Daoy (cell line): Measurements from ENCODE around the gene UGT1A6. TPM values are rescaled to one million over a fixed set of nuclear protein-coding genes. Genes with fewer than 3 reads are reported as not detected.
A peak's percentile ranks its signal among the peaks of the same experiment; 100 is the strongest.

ENCODE experiments used
- DNase-seq: peaks from one replicate; pipeline ENCODE4 v3.0.0-alpha.2; 2015; ENCODE audit warnings: low read depth
- total RNA-seq: library from RNA; depleted of rRNA; stranded (reverse); fragments of >200 nt; shearing (Covaris generic); gene quantifications from 2 replicates; pipeline ENCODE4 v1.2.3, GENCODE V29; 2014

The UGT1A6 gene
- total RNA-seq, 1 experiment from 2014 or later: not detected

DNA sequence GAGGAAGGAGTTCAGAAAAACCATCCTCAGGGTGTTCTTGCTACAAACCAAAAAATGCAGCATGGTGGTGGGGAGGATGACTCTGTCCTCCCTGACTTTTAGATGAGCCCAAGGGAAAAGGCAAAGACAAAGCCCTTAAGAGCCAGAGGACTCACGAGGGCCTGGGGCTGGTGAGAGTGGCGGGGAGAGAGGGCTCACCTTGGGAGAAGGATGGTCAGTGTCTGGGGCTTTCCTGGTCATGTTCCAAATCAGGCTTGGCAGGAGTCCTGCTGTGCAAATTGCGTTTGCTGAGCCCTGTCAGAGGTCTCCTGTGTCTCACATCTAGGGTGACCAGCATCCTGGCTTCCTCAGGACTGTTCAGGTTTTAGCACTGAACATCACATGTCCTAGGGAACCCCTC, 72.1 kb downstream of the UGT1A6 start:
- DNase-seq: peak; percentile 52

DNA sequence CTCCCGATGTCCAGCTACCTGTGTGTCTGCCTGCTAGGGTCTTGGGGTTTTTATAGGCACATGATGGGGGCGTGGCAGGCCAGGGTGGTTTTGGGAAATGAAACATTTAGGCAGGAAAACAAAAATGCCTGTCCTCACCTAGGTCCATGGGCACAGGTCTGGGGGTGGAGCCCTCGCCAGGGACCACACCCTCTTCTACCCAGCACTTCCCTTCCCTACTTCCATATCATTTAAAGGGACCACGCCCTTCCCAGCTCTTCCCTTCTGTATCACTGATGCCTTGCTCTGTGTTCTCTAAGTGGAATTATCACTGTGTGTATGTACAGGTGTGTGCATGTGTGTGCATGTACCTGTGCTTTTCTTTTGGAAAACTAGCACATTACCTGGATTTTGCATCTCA, 73.7 kb downstream of the UGT1A6 start:
- no peak for DNase-seq

DNA sequence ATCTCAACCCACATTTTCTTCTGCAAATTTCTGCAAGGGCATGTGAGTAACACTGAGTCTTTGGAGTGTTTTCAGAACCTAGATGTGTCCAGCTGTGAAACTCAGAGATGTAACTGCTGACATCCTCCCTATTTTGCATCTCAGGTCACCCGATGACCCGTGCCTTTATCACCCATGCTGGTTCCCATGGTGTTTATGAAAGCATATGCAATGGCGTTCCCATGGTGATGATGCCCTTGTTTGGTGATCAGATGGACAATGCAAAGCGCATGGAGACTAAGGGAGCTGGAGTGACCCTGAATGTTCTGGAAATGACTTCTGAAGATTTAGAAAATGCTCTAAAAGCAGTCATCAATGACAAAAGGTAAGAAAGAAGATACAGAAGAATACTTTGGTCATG, 75.4 kb downstream of the UGT1A6 start:
- DNase-seq: no peak

DNA sequence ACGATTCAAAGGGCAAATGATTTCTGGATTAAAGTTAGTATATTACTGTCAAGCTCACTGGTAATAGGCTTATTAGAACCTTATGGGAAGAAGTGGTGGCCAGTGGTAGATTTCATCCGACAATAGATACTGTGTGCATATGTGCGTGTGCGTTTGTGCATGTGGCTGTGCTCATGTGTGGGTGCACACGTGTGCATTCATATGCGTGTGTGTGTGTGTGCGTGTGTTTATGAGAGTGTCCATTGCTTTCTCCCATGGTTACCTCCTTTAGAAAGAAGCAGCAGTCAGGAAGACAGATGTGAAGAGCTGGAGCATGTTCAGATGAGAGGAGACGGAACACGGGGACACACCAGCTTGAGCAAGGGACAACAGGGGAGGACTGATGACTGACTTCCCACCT, 76.6 kb downstream of the UGT1A6 start:
- no peak for DNase-seq

DNA sequence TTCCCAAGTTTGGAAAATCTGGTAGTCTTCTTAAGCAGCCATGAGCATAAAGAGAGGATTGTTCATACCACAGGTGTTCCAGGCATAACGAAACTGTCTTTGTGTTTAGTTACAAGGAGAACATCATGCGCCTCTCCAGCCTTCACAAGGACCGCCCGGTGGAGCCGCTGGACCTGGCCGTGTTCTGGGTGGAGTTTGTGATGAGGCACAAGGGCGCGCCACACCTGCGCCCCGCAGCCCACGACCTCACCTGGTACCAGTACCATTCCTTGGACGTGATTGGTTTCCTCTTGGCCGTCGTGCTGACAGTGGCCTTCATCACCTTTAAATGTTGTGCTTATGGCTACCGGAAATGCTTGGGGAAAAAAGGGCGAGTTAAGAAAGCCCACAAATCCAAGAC, 79.5 kb downstream of the UGT1A6 start:
- no peak for DNase-seq

DNA sequence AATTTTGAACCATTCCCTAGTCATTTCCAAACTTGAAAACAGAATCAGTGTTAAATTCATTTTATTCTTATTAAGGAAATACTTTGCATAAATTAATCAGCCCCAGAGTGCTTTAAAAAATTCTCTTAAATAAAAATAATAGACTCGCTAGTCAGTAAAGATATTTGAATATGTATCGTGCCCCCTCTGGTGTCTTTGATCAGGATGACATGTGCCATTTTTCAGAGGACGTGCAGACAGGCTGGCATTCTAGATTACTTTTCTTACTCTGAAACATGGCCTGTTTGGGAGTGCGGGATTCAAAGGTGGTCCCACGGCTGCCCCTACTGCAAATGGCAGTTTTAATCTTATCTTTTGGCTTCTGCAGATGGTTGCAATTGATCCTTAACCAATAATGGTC, 79.9 kb downstream of the UGT1A6 start:
- DNase-seq: peak; percentile 17

DNA sequence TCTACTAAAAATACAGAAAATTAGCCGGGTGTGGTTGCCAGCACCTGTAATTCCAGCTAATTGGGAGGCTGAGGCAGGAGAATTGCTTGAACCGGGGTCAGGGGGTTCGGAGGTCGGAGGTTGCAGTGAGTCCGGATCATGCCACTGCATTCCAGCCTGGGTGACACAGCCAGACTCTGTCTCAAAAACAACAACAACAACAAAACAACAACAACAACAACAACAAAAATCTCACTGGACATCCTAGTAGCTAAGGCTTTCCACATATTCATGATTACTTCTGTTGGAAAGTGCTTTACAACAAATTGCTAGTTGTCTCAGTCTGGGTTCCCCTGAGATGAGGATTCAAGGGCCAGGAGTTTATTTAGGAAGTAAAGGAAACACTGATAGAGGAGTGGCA, 81.2 kb downstream of the UGT1A6 start:
- no peak for DNase-seq

DNA sequence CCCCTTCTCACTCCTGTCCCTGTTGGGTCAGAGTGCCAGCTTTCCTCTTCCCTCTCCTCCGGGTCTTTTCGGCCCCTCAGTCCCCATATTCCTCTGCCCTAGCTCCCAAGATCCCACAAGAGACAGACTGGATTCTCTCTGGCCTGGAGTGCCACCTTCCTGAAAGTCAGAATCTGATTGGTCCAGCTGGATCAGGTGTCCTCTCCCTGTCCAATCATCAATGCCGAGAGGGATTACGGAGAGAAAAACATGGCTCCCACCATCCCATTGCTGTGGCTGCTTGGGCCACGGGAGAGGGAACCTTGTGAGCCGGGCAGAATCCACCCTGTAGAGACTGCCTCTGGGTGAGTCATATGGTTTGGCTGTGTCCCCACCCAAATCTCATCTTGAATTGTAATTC, 82.7 kb downstream of the UGT1A6 start:
- DNase-seq: no peak

DNA sequence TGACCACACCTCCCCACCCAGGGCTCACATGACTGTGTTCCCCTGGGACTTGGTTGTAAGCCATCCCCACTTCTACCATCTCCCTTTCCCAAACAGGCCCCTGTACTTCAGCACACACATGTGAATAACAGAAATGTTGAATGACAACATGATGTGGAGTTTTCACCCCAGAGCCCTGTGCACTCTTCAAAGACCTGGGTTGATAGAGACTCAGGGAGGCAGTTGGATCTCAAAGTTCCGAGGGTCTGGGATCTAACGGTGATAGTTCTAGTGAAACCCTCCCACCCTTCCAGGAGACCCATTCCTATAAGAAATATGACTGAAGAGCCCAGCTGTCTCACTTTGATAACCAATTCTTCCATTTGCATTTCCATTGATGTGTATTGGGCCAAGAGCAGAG, 85.3 kb downstream of the UGT1A6 start, which contains the start of gene MROH2A:
TSS of gene MROH2A (plus strand) at position 301 of the 400 bp plus-strand sequence. CDS start 1,029 bp downstream, outside the sequence.
- no peak for DNase-seq

DNA sequence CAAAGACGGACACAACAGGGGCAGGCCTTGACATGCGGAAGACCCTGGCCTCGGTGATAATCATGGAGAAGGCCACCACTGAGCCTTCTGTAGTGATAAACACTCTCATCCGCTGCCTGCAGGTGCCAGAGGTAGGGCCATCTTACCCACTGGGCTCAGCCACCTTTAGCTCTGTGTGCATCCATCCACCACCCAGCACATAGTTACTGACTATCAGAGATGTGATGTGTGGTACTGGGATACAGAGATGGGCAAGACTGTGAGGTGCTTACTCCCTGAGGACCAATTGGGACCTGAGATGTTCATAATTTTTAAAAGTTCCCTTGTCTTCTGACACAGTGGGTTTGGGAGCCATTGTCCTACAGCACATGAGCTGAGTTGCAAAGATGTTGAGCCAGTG, 87.0 kb downstream of the UGT1A6 start:
- DNase-seq: no peak

DNA sequence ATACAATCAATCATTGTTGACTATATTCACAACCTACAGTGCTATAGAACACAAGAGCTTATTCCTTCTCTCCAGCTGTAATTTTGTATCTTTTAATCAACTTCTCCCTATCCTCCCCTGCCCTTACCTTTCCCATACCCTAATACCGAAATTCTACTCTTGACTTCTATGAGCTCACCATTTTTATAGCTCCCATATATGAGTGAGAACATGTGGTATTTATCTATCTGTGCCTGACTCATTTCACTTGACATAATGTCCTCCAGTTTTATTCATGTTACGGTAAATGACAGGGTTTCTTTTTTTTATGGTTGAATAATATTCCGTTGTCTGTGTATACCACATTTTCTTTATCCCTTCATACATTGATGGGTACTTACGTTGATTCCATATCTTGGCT, 88.1 kb downstream of the UGT1A6 start:
- DNase-seq: peak; percentile 15

DNA sequence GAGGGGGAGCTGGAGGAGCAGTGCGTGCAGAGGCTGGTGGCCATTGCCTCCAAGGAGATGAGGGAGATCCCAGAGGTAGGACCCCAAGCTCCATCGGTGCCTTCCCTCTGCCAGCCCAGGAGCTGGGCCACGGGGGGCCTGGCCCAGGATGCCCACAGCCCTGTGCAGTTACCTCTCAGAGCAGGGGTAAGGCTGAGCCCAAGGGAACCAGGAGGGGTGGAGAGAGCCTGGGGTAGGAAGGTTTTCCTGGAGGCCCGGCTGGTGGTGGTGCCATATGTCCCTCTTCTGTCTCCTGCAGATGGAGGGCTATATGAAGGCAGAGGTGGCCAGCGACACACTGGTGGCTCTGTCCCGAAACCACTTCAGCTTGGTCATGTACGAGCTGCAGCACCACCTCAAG, 96.9 kb downstream of the UGT1A6 start:
- no peak for DNase-seq

DNA sequence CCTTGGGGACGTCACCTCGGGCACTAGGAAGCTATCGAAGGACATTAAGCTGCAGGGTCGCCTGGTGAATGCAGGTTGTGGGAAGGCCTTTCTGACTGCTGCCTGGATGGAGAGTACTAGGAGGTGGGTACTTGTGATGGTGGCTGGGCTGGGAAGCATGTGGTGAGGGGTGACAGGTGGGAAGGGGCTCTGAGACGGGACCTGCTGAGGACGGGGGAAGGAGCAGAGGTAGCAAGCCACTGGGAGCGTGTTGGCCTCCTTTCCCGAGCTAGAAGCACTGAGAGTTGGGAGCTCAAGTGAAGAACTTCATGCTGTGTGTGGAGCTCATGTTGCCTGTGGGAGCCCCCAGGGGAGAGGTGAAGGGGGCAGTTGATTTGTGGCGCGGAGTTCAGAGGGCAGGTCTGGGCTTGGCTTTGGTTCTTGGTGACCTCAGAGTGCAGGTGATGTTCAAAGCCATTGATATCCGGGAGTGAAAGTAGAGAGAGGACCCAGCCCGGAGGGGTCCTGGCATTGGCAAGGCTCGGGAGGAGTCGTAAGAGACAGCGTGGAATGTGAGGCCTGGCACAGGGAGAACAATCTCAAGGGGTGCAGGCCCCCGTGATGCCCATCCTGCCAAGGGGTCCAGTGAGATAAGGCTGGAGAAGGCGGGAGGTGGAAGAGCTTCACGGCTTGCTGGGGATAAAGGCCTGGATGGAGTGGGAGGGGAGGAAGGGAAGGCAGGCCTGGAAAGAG, 98.6 kb downstream of the UGT1A6 start:
- no peak for DNase-seq

DNA sequence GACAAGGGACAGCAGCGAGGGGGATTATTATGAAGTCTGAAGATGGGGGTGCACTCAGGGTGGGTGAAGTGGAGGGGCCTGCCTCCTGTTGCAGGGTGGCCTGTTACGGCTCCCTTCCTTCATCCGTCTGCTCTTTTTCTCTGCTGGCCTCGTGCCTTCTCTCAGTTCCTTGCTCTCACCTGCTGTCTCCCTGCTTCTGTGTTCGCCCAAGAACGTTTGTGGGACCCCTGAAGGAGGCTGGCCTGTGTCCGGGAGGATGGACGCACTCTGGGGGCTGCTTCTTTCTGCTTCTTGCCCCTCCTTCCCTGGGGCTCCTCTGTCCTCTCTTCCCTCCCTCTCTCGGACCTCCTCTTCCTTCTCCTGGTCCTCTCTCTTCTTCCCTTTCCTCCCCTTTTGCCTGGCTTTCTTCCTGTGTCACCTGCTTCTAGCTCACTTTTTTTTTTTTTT, 99.2 kb downstream of the UGT1A6 start:
- DNase-seq: no peak

DNA sequence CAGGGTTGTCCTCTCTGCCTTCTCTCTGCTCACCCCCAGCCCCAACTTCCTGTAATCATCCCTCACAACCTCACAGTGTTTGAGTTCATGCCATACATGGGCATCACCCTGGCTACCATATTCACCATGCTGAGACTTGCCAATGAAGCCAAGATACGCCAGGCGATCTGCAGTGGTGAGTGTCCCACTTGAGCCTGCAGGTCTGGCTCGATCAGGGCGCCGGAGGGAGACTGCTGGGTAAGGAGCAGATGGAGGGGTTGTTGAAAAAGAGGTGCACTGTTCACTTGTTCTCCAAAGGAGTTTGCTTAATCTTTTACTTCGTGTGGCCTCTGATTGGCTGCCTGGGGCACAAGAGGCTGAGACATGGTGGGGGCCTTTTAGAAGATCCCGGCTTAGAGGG, 100.0 kb downstream of the UGT1A6 start:
- DNase-seq: no peak

DNA sequence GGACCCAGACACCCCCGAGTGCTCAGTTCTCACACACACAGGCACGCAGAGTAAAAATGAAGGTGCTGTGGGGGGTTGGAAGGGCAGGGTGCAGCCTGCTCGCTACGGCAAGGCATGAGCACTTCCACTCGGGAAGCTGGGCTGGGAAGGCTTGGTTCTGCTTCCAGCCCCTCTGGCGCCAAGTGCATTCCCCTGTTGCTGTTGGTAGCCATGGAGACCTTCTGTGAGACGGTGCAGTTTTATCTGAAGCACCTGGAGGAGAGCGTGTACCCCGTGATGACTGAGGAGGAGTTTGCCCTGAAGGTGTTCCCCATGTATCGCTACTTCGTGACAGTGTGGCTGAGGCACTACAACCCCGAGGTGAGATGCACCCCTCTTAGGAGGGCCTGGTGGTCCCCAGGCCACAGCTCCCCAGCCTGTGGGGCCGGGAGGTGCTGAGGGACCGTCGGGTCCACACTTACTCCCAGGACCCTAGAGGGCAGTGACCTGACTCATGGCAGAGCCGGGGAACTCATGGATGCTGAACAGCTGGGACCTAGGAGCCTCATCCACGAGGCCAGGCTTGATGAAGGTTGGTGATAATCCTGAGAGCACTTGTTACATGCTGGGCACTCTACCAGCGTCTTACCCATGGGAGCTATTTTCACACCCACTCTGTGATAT, 100.9 kb downstream of the UGT1A6 start:
- no peak for DNase-seq

DNA sequence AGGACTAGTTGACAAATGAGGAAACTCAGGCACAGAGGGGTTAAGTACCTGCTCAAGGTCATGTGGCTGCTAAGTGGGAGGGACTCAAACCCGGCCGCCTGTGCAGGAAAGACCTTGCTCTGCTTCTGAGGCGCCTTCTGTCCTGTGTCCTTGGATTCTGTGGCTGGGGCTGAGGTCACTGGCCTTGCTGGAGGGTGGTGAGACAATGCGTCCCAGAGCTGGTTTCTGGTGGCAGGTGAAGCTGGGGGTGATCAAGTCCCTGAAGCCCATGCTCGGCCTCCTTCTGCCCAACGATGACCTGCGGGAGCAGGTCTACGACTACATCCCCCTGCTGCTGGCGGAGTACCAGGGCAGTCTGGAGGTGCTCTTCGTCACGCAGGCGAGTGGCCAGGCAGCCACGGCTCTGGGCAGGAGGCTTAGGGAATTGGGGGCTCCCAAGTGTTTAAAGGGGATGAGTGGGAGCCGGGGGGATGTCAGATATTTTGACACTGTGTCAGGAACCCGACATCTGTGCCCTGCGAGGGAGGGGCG, 101.5 kb downstream of the UGT1A6 start:
- no peak for DNase-seq

DNA sequence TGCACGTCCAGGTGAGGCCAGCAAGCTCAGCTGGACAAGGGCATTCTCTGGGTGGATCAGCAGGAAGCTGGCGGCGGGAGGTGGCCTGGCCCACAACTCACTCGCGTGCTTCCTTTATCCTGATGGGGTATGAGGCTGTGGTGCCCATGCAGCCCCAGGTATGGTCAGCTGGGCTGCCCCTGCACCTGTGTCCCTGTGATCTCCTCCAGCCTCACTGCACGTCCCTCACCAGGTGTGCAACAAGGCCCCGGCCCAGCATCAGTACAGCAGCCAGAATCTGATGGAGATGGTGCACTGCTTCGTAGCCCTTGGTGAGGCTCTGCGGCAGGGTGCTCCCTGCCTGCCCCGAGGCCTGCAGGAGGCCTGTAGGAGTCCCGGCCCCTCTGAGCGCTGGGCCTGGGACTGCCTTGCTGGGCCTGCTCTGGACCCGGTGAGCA, 103.1 kb downstream of the UGT1A6 start:
- no peak for DNase-seq

DNA sequence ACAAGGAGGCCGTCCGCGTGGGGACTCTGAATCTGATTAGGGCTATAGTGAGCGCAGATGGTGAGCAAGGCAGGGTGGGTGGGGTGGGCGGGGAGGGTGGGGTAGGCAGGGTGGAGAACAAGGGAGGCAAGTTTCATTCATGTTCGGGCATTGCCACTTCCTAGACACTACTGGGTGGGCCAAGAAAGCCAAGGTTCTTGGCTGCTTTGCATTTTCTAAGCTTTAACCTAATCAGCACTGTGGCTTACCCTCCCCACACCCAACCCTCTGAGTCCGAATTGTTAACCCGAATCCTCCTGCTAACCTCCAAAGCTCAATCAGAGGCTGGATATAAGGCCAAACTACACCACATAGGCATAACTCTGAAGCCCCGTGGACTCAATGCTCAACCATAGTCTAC, 103.6 kb downstream of the UGT1A6 start:
- no peak for DNase-seq

DNA sequence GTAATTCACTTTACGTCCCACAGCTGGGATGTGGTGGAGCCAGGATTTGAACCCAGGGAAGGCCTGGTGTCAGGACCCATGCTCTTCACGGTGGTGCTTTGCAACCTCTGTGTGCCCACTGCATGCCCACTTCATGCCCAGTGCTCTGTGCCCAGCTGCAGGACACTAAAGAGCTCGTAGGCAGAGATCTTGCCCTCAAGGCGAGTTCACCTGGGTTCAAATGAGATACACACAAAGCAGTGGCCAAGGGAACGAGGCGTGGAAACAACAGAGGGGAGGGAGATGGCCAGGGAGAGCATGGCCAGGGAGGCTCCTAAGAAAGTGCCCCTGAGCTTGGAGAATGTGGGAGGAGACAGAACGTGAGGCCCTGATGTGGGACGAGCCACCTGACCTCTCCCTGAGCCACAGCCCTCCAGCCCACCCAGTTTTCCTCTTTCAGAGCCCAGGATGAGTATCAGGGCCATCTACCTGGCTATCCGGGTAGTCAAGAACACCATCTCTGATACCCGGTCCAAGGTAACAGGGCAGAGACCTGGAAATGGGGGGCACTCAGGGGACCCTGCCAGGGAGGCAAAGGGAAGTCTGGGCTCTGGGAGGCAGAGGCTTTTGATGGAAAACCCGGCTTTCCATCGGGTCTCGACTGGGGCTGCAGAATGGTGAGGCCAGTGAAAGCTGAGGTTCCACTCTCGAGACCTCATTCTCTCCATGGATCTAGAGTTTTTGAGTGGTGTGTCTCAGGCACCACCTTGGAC, 105.8 kb downstream of the UGT1A6 start:
- DNase-seq: no peak

DNA sequence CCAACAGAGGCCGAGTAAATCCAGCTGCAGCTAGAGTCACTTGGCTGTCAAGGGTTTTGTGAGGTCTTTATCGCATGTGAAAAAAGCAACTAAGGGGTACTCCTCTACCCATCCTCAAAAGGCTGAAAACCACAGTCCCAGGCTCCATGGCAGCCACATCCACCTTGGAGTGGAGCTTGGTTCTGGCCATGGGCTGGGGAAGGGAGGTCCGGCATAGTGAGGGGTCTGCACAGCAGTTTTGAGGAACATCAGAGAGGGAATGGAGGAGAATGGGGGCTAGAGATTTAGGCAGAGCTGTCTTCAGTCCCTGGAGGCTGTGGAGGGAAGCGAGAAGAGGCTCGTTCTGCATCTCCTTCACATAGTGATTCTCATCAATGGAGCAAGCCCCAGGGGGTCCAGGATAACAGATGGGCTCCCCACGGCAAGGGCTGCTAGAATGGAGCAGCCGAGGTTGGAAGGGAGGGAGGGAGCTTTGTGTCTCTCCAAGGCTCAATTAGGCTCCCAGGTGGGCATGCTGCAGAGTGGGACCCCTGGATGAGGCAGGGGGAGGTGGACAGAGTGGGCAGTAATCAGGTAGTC, 106.5 kb downstream of the UGT1A6 start:
- no peak for DNase-seq

DNA sequence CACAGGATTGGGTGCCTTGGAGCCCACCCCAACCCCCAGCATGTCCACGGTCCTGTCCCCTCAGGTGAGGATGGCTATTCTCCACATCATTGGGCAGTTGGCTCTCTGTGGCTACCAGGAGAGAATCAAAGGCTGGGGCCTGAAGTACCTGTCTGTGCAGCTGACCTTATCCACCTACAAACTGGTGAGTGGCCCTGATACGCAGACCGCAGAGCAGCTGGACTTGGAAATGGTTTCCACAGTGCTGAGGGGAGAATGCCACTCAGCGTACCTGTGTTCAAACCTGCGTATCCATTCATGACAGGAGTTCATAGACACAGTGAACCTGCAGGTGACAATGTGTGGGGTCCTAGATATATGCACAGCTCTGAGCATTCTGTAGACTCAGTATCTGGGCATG, 107.0 kb downstream of the UGT1A6 start:
- DNase-seq: no peak
